HK-2 (cell line): Measurements from ENCODE around the gene CXCR5.

Experiments
- DNase-seq: peaks from one replicate; pipeline ENCODE4 v3.0.0-alpha.2; 2018; ENCODE audit not compliant: unreplicated experiment

CXCR5 gene

GRCh38 chr11:118899296-118899688, 15.6 kb downstream of the CXCR5 start:
- no peak for DNase-seq

- DNase-seq = no peak
These were observed 16.1 kb downstream of the CXCR5 start for GRCh38 chr11:118899706-118900360.

- no peak for DNase-seq
These were observed 17.1 kb downstream of the CXCR5 start for GRCh38 chr11:118900535-118901384.

DNA sequence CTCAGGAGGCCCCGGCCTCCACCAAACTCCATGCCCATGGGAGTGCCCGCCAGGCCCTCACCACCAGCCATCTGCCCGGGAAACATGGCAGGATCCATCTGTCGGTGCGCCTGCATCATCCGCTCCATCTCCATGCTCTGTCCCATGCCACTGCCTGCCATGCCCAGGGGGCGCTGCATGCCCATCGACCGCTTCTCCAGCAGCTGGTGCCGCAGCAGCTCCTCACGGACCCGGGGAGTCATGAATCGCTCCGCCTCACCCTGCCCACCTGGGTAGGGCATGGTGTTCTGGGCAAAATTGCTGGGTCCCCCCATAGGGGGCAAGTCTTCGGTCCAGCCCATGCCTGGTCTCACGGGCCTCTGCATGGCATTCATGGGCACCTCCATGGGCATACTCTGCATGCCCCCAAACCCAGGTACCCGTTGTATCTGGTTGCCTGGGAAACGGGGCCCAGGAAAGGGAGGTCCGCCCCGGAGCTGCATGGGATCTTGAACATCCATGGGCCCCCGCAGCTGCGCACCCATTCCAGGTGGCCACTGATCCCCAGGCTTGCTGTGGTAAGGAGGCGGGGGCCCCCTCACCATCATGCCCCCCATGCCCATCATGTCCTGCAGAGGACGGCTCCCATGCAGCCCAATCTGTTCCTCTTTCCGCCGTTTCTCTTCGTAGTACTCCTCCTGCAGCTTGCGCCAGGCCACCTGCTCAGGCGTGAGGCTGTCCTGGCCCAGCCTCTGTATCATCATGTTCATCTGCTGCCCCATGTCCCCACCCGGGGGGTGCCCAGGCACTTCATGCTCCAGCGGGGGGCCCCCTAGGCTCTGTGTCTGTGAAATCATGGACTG, 18.0 kb downstream of the CXCR5 start:
- no peak for DNase-seq

DNA sequence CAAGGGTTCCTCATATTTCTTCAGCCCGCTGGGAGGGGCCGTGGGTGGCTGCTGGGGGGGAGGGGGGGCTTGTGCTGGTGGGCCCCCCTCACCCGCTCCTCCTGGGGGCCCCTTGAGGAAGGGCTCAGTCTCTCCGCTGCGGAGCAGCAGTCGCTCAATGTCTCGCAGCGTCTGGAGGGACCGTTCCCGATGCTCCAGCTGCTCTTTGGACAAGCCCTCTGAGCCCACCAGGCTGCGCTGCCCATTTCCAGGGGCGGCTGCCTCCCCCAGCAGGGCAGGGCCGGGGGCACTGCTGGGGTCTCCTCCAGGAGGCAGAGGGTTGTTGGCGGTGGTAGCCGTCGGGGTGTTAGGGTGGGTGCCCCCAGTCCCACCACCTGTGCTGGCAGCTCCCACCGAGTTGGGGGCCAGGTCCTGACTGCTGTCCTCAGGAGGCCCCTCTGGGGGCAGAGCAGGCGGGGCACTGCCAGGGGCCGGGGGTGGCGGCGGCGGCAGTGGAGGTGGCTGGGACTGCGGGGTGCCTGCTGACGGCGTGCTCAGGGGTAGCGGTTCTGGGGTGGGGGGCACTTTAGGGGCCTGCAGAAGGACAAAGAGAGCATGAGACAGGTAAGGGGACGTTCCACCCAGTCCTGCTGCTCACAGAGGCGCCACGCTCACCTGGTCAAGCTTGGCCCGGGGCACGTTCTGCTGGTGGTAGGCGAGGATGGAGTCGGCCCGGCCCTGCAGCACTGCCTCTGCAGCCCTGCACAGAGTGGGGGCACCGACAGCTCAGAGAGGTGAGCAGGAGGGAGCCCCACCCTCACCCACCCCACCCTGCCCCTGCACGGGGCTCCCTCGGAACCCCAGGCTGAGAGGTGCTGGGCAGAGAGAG, 18.9 kb downstream of the CXCR5 start:
- DNase-seq = no peak

GRCh38 chr11:118903204-118904015, 19.7 kb downstream of the CXCR5 start:
- DNase-seq = no peak

DNA sequence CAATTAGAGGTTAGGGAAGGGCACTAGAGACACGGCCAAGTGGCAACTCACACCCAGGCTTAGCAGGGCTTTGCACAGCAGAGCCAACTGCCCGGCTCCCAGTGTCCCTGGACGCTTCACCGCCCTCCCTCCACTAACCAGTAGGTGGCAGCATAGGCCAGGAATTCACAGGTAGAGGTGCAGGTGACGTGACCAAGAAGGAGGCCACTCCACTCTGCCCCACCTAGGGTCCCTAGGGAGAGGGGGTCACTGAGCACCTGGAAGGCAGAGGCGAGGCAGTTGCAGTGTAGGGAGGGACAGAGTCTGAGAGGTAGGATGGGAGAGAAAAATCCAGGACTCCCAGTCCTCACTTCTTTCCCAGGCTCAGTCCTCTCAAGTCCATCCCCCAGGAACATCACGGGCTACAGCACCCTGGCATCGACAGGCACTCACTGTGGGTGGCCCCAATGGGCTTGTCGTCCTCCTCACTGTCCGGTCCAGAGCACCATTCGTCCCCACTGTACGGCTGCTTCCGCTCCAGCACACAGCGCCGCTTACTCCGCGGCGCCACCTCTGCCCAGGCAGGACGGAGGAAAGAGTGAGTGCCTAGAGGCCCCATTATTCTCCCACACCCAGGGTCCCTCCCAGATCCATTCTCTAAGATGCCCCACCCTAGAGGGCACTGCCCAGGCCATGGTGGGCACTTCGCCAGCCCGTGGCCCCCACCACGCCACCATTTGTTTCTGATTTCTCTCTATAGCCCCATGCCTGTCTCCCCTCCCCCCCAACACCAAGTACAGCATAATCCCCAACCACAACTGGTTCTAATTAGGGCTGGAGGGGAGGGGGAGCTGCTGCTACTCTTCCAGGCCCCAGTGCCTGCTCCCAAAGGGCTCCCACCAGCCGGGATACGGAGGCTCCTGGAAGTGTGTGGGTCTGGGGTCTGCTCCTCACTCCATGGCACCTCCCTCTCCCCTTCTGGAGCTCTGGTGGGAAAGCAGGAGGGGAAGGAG, 23.7 kb downstream of the CXCR5 start:
- peak; percentile 86 for DNase-seq

- DNase-seq = no peak
These were observed 24.6 kb downstream of the CXCR5 start for GRCh38 chr11:118908264-118908663.

DNA sequence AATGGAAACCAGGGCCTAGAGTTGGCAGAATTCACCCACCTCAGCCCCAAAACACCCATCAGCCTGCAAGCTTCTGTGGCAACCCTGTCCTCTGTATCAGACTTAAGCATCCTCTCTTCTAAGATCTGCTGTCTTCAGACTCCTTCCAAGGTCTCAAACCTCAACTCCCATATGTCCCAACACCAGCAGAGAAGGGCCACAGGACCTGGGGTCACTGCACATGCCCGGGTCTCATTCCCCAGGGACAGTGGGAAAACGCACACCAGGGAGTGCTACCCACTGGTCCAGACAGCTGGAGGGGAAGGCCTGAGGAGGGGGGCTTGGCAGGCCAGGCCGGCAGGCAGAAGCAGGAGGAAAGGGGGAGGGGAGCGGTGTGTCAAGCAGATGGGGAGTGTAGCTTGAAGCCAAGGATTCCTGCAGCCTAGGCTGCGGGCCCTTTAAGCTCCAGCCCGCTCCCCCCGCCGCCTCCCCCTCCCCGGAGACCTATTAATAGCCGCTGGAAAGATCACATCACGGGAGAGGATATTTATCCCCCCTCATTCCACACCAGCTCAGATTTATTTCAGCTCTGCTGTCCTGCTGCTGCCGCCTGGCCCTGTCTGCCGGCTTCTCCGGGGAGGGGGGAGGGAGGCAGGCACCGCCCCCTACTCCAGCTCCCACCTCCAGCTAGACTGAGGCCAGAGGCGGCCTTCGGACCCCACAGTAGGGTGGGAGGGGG, 25.4 kb downstream of the CXCR5 start:
- peak; percentile 51 for DNase-seq

DNA sequence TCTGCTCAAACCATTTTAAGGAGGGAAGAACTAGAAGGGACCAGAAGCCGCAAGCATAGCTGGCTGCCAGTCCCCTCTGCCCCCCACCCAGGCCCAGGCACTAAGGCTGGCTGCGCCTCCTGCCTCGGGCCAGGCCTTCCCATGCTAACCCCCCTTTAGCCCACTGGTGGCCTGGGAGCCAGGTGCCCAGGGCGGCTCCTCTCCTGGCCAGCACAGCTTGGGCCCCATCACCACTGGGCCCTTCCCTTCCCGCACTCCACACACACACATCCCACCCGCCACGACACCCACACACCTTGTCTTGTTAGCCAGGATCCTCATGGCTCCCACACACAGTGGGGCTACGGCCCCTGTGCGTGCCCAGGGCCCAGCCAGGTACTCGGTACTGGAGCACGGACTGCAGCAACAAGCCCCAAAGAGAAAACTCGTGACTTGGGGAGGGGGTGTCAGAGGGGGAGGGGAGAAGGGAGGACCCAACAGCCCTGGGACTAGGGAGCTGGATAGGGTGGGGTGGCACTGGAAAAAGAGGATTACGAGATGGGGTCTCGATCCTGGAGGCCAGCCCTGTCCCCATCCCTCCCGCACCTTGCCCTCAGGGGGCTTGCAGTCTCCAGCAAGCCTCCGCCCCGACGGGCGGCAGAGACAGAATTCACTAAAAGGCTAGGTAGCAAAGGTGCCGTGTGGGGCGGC, 26.1 kb downstream of the CXCR5 start:
- no peak for DNase-seq

DNA sequence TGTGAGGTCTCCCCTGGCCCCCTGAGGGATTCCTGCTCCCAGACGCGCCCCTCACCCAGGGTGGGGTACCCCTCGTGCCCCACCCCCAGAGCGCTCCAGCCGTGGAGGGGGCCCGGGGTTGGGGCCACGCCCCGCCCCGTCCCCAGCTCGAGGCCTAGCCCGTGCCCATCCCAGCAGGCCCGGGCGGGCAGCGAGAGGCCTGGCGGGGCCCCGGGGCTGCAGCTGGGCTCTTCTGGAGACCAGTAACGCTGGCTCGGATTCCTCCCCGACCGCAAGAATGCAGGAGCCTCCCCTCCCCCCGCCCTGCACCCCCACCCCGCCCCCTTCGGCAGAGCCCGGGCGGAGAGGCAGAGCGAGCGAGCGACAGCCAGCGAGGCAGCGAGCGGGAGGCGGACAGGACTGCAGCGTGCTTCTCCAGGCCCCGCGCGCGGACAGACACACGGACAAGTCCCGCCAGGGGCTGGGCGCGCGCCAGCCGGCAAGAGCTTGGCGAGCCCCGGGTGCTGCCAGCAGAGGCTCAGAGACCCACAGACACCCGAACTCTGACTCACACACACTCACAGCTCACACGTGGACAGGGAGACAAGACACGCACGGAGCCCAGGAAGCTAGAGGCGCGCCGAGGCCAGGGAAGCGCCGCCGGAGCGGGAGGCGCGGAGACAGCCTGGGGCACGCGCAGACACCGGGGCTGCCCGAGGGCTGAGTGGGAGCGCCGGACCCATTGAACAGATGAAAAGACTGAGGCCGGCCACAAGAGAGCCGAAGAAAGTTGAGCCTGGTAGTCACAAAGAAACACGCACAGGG, 26.8 kb downstream of the CXCR5 start:
- DNase-seq = peak; percentile 92

DNA sequence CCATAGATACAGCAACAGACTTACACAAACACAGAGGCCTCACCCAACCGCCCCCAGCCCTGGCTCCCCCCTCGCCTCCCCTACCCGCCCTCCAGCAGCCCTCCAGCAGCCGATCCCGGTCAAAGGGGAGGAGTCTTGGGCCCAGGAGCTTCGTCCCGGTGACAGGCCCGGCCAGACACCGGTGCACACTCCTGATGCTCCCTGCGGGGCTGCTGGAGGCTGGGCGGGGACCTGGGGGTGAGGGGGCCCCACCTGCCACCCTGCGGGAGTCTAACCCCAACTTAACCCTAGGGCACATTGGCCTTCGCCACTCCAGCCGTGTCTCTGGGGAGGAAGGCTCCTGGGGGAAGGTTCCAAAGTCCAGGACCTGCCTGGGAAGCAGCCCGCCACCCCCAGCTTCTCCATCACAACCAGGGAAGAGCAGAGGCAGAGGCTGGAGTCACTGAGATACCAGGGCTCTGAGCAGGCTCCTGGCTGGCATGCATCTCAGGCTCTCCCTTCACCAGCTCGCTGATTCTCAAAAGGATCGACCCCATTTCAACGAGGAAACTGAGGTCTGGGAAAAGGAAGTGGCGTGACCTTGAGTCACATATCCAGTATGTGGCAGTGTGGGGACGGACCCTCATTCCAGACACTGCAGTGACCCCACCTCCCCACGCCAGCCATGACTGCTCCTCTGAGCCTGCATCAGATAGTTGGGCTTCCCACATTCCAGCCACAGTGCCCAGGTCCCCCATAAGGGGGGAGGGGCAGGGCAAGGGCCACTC, 27.6 kb downstream of the CXCR5 start:
- DNase-seq = peak; percentile 63

DNA sequence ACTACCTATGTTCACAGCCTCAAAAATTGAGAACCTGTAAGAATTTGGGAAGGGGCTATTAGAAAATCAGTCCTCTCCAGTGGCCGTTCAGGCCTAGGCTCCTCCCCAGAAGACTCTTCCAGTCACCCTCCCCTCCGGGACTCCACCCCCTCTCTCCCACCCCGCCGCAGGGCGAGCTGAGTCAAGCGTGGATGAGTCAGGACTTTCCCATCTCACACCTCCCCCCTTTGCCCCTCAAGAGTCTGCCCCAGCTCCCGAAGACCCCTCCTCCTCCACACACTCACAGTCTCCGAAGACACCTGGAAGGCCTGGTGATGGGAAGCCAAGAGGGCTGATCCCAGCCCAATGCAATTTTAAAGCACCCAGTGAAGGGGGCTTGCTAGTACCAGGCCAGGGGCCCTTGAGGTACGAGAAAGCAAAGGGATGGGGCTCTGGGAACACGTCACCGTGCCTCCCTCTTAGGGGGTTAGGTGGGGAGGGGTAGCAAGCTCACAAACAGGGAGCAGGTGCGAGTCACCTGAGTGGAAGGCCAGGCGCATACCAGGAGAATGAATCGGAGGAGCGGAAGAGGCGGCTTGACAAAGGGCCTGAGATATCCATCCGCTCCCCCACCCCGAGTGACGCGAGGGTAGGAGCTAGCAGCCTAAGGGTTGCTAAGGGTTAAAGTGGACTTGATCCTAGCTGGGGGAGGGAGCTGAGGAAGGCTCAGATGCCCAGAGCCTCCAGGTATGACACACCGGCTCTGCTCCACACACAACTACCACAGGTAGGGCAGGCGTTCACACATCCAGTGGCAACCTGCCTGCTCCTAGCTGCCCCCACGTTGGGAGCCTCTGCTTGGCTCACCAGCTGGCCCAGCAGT, 28.4 kb downstream of the CXCR5 start:
- DNase-seq = peak; percentile 87

DNA sequence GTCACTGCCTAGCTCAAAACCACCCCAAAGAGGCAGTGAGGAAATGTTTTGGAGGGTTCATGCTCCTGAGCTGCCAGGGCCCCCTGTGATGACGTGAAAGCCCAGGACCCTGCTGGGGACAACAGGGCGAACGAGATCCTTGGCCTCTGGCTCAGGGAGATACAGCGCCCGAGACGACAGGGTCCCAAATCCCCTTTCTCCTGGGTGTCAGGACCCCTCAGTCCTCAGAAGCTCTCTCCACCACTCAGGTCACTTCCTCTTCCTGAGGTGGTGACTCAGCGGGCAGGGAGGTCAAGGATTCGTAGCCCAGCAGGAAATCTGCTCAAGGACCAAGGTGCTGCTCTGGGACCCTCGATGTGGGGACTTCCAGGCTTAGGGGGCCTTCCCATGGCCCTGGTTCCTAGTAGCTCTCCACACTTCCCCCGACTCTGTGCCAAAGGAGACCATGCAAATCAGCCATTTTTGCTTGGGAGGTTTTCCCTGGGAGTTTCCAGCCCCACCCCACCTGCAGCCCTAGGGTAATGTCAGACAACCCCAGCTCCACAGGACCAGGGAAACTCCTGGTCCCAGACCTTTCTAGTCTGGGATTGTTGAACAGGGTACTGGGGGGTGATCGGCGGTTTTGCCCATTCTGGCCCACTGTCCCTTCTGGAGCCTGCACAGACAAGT, 29.2 kb downstream of the CXCR5 start:
- peak; percentile 54 for DNase-seq
